Left lung (tissue), 10 donors: Measurements from ENCODE around the gene GABRG3. TPM values are rescaled to one million over a fixed set of nuclear protein-coding genes. Genes with fewer than 3 reads are reported as not detected.

Experiments
- ATAC-seq: fragments of 200-7000 bp; cut with Tn5 transposase; one replicate; pipeline ENCODE4 v1.9.1; 2020; ENCODE audit warnings: moderate library complexity
- DNase-seq, 4 donors: peaks; one replicate each; pipeline ENCODE4 v3.0.0-alpha.2; 2013 to 2020
- H3K27ac ChIP-seq, 2 donors: fragments of 200-600 bp; sonication (generic) in 1 of 2; one replicate each; pipeline versions ENCODE4 v1.5.0 to v1.8.0; 2020 to 2021
- H3K27me3 ChIP-seq, 2 donors: fragments of 200-600 bp; sonication (generic) in 1 of 2; one replicate each; pipeline versions ENCODE4 v1.5.0 to v1.8.0; 2020 to 2021
- H3K36me3 ChIP-seq, 2 donors: fragments of 200-600 bp; sonication (generic) in 1 of 2; one replicate each; pipeline versions ENCODE4 v1.5.0 to v1.8.0; 2020 to 2021
- H3K4me1 ChIP-seq, 2 donors: fragments of 200-600 bp; one replicate each; pipeline ENCODE4 v1.8.0; 2021
- H3K4me3 ChIP-seq, 2 donors: fragments of 200-600 bp; sonication (generic) in 1 of 2; one replicate each; pipeline versions ENCODE4 v1.5.0 to v1.8.0; 2020 to 2021; ENCODE audit warnings: mild to moderate bottlenecking in 1 of 2
- H3K9me3 ChIP-seq, 2 donors: fragments of 200-600 bp; sonication (generic) in 1 of 2; one replicate each; pipeline versions ENCODE4 v1.5.0 to v1.8.0; 2020 to 2021
- CTCF ChIP-seq, 2 donors: fragments of 200-600 bp; sonication (generic) in 1 of 2; IDR thresholded peaks; one replicate each; pipeline versions ENCODE4 v1.5.0 to v1.8.0; 2021; ENCODE audit warnings: antibody characterized with exemption in 2 of 2
- intact Hi-C, 2 donors: fragments of 100-400 bp; cut with DNase I; formaldehyde crosslinking; loops; one replicate each; pipeline versions ENCODE4 v1.11.2 to v1.14.2; 2022
- polyA plus RNA-seq, 6 donors: library from polyadenylated mRNA; unstranded; fragments of 120-200 nt; gene quantifications; one replicate each; pipeline ENCODE4 v1.2.1, GENCODE V29; 2013; ENCODE audit not compliant: insufficient read length in 6 of 6
- total RNA-seq, 2 donors: library from RNA; stranded (reverse); fragmentation: NEBNext Ultra II Directional; extraction: Animal tissue kit (Norgen Biotek cat#: 25700); gene quantifications; one replicate each; pipeline ENCODE4 v1.2.1, GENCODE V29; 2021
- donor health status: DM: no; HTN: yes; CAD: no.
- donor health status: DM: no; HTN: no; CAD: no.

Gene GABRG3
- total and polyA plus RNA-seq, 8 donors: 0.23 to 13.8 (median 10.3) TPM; not detected in 1

GRCh38 chr15:27235161-27235560 lies 264.2 kb downstream of the GABRG3 start:
- Histone ChIP-seq H3K9me3 (no peaks in the 10 kb centered on the region), H3K36me3 (no peaks in the 10 kb centered on the region), H3K4me3 (no peak overlapping the region), H3K4me1 (no peaks in the 10 kb centered on the region), H3K27me3 (no peaks in the 10 kb centered on the region), H3K27ac (no peak overlapping the region)
- TF ChIP-seq CTCF (IDR thresholded peaks at IDR 0.05): no peak
- no peak for ATAC-seq
- intact Hi-C loops: no loop called here
- no peak for DNase-seq

- H3K36me3 ChIP-seq: no peaks in the 10 kb centered on the region
- no peak for DNase-seq
- H3K4me3 ChIP-seq: no peak overlapping the region
- intact Hi-C loops: no loop called here
- TF ChIP-seq CTCF (IDR thresholded peaks at IDR 0.05): no peak
- no peaks in the 10 kb centered on the region for H3K27me3 ChIP-seq
- H3K4me1 ChIP-seq: no peaks in the 10 kb centered on the region
- no peak overlapping the region for H3K27ac ChIP-seq
- H3K9me3 ChIP-seq: no peaks in the 10 kb centered on the region
- ATAC-seq: no peak
Observed at GRCh38 chr15:27235681-27236080, 264.7 kb downstream of the GABRG3 start.

- ATAC-seq: no peak
- Histone ChIP-seq H3K27me3 (no peaks in the 10 kb centered on the region), H3K9me3 (no peaks in the 10 kb centered on the region), H3K27ac (no peak overlapping the region), H3K36me3 (no peaks in the 10 kb centered on the region), H3K4me1 (no peaks in the 10 kb centered on the region), H3K4me3 (no peak overlapping the region)
- intact Hi-C loops: no loop called here
- no peak for DNase-seq
- TF ChIP-seq CTCF (IDR thresholded peaks at IDR 0.05): no peak
Observed at GRCh38 chr15:27237319-27237939, 266.4 kb downstream of the GABRG3 start.

GRCh38 chr15:27238209-27238608 lies 267.2 kb downstream of the GABRG3 start:
- H3K36me3 ChIP-seq: no peaks in the 10 kb centered on the region
- no peak for DNase-seq
- H3K4me1 ChIP-seq: no peaks in the 10 kb centered on the region
- H3K27me3 ChIP-seq: no peaks in the 10 kb centered on the region
- no peak for ATAC-seq
- intact Hi-C loops: no loop called here
- H3K4me3 ChIP-seq: no peak overlapping the region
- no peak overlapping the region for H3K27ac ChIP-seq
- H3K9me3 ChIP-seq: no peaks in the 10 kb centered on the region
- TF ChIP-seq CTCF (IDR thresholded peaks at IDR 0.05): no peak

- Histone ChIP-seq H3K27ac (no peak overlapping the region), H3K36me3 (no peaks in the 10 kb centered on the region), H3K9me3 (no peaks in the 10 kb centered on the region), H3K4me3 (no peak overlapping the region), H3K4me1 (no peaks in the 10 kb centered on the region), H3K27me3 (no peaks in the 10 kb centered on the region)
- DNase-seq (peak in 2 of 4 donors; percentile 42 to 64), ATAC-seq (no peak)
- TF ChIP-seq CTCF (IDR thresholded peaks at IDR 0.05): no peak
- intact Hi-C loops: no loop called here
Observed at GRCh38 chr15:27238707-27239423, 267.9 kb downstream of the GABRG3 start.
